GM23338 (cell line): Measurements from ENCODE around the gene ATAD3B. TPM values are rescaled to one million over a fixed set of nuclear protein-coding genes. Genes with fewer than 3 reads are reported as not detected.

ENCODE experiments used
- ATAC-seq: fragments of 200-7000 bp; cut with Tn5 transposase; 3 replicates; pipeline ENCODE4 v1.9.1; 2020
- DNase-seq: peaks from one replicate; pipeline ENCODE4 v3.0.0-alpha.2; 2015; ENCODE audit warnings: low spot score
- H2AFZ ChIP-seq: fragments of 200-600 bp; sonication (generic); 2 replicates; pipeline ENCODE4 v1.8.0; 2016; ENCODE audit warnings: antibody characterized with exemption, mild to moderate bottlenecking, moderate library complexity
- H3F3A ChIP-seq: fragments of 200-600 bp; sonication (generic); replicated peaks from 2 replicates; pipeline ENCODE4 v1.8.0; 2017; ENCODE audit warnings: antibody characterized with exemption, mixed run types, low read depth
- H3K27ac ChIP-seq: fragments of 200-600 bp; sonication (generic); 2 replicates; pipeline ENCODE4 v1.6.1; 2016; ENCODE audit warnings: low read depth
- H3K27me3 ChIP-seq: fragments of 200-600 bp; sonication (generic); 2 replicates; pipeline ENCODE4 v1.8.0; 2016; ENCODE audit warnings: mild to moderate bottlenecking, mixed run types, moderate library complexity; ENCODE audit not compliant: insufficient read depth
- H3K36me3 ChIP-seq: fragments of 200-600 bp; sonication (generic); 2 replicates; pipeline ENCODE4 v1.8.0; 2016; ENCODE audit warnings: mild to moderate bottlenecking; ENCODE audit not compliant: insufficient read depth
- H3K4me1 ChIP-seq: fragments of 200-600 bp; sonication (generic); 2 replicates; pipeline ENCODE4 v1.8.0; 2016; ENCODE audit warnings: mild to moderate bottlenecking, moderate library complexity; ENCODE audit not compliant: insufficient read depth
- H3K4me2 ChIP-seq: fragments of 200-600 bp; sonication (generic); 2 replicates; pipeline ENCODE4 v1.7.1; 2017; ENCODE audit warnings: mixed run types
- H3K4me3 ChIP-seq: fragments of 200-600 bp; sonication (generic); 2 replicates; pipeline ENCODE4 v1.6.1; 2016; ENCODE audit warnings: mixed run types
- H3K79me2 ChIP-seq: fragments of 200-600 bp; sonication (generic); replicated peaks from 2 replicates; pipeline ENCODE4 v1.8.0; 2017; ENCODE audit warnings: mild to moderate bottlenecking; ENCODE audit not compliant: insufficient read depth
- H3K9me2 ChIP-seq: fragments of 200-600 bp; sonication (generic); 2 replicates; pipeline ENCODE4 v1.8.0; 2017; ENCODE audit not compliant: insufficient read depth
- H4K20me1 ChIP-seq: fragments of 200-600 bp; sonication (generic); replicated peaks from 2 replicates; pipeline ENCODE4 v1.8.0; 2017; ENCODE audit warnings: mild to moderate bottlenecking; ENCODE audit not compliant: insufficient read depth
- H3K27ac Mint-ChIP-seq: 2 replicates; pipeline ENCODE4 v1.8.0; 2020; ENCODE audit warnings: inconsistent platforms, mild to moderate bottlenecking, moderate library complexity, mixed read lengths
- H3K27me3 Mint-ChIP-seq: 3 replicates; pipeline ENCODE4 v1.8.0; 2022; ENCODE audit warnings: low read depth, mild to moderate bottlenecking, moderate library complexity, mixed read lengths, inconsistent platforms; ENCODE audit not compliant: insufficient read depth, poor library complexity
- H3K36me3 Mint-ChIP-seq: 3 replicates; pipeline ENCODE4 v1.8.0; 2021; ENCODE audit warnings: low read depth, mild to moderate bottlenecking, inconsistent platforms, moderate library complexity, mixed read lengths
- H3K4me1 Mint-ChIP-seq: 3 replicates; pipeline ENCODE4 v1.8.0; 2020; ENCODE audit warnings: mild to moderate bottlenecking, inconsistent platforms, mixed read lengths
- H3K4me3 Mint-ChIP-seq: 3 replicates; pipeline ENCODE4 v1.8.0; 2021; ENCODE audit warnings: moderate library complexity, mild to moderate bottlenecking, inconsistent platforms, mixed read lengths
- H3K9me3 Mint-ChIP-seq: 3 replicates; pipeline ENCODE4 v1.8.0; 2020; ENCODE audit warnings: moderate library complexity, mild to moderate bottlenecking, inconsistent platforms, mixed read lengths
- CREB1 ChIP-seq: fragments of 250-450 bp; sonication (Bioruptor Pico); IDR thresholded peaks from 2 replicates; pipeline ENCODE4 v1.5.0; 2020; ENCODE audit warnings: low read depth, mild to moderate bottlenecking, moderate library complexity
- EZH2 ChIP-seq: fragments of 200-600 bp; sonication (generic); IDR thresholded peaks from one replicate; pipeline ENCODE4 v1.8.0; 2017; ENCODE audit warnings: antibody characterized with exemption, mild to moderate bottlenecking, low read depth; ENCODE audit not compliant: unreplicated experiment
- EZH2phosphoT487 ChIP-seq: fragments of 200-600 bp; sonication (generic); IDR thresholded peaks from one replicate; pipeline ENCODE4 v1.8.1; 2018; ENCODE audit warnings: antibody characterized with exemption; ENCODE audit not compliant: unreplicated experiment
- JUNB ChIP-seq: IDR thresholded peaks from one replicate; pipeline ENCODE4 v1.6.1; 2016; ENCODE audit warnings: antibody characterized with exemption; ENCODE audit not compliant: unreplicated experiment
- NANOG ChIP-seq: IDR thresholded peaks from 2 replicates; pipeline ENCODE4 v1.6.1; 2016; ENCODE audit warnings: antibody characterized with exemption, borderline replicate concordance
- POLR2AphosphoS5 ChIP-seq: IDR thresholded peaks from 2 replicates; pipeline ENCODE4 v1.6.1; 2016; ENCODE audit warnings: antibody characterized with exemption, low read depth
- STAT1 ChIP-seq: IDR thresholded peaks from one replicate; pipeline ENCODE4 v1.6.1; 2016; ENCODE audit warnings: antibody characterized with exemption; ENCODE audit not compliant: unreplicated experiment
- ZNF331 ChIP-seq: fragments of 250-450 bp; sonication (Bioruptor Pico); IDR thresholded peaks from 2 replicates; pipeline ENCODE4 v1.5.0; 2020; ENCODE audit warnings: low read depth, mild to moderate bottlenecking, moderate library complexity
- polyA plus RNA-seq: library from polyadenylated mRNA; unstranded; fragments of >200 nt; fragmentation: Nextera tagmentation; extraction: Ambion mirVana; gene quantifications from 2 replicates; pipeline ENCODE4 v1.2.1, GENCODE V29; 2016
- total RNA-seq: library from RNA; depleted of rRNA; stranded (reverse); fragments of >200 nt; shearing (Covaris generic); gene quantifications from 2 replicates; pipeline ENCODE4 v1.2.3, GENCODE V29; 2014
- TF ChIP-seq, protein P1 (sequence below), 2 experiments: fragments of 200-600 bp in 1 of 2; sonication (generic) in 1 of 2; conservative IDR thresholded peaks; 2 replicates each; pipeline versions ENCODE4 v1.5.1 to v1.6.1; 2016 to 2017; ENCODE audit warnings: antibody characterized with exemption in 2 of 2, low read depth in 2 of 2, mild to moderate bottlenecking in 2 of 2, moderate library complexity in 1 of 2
- TF ChIP-seq, protein P2 (sequence below): IDR thresholded peaks from one replicate; pipeline ENCODE4 v1.6.1; 2018; ENCODE audit warnings: antibody characterized with exemption; ENCODE audit not compliant: unreplicated experiment
- TF ChIP-seq, protein P3 (sequence below): IDR thresholded peaks from 2 replicates; pipeline ENCODE4 v1.6.1; 2016; ENCODE audit warnings: antibody characterized with exemption

Gene ATAD3B
- total and polyA plus RNA-seq, 2 experiments from 2014 or later, result 37.8 to 63.4 TPM

DNA sequence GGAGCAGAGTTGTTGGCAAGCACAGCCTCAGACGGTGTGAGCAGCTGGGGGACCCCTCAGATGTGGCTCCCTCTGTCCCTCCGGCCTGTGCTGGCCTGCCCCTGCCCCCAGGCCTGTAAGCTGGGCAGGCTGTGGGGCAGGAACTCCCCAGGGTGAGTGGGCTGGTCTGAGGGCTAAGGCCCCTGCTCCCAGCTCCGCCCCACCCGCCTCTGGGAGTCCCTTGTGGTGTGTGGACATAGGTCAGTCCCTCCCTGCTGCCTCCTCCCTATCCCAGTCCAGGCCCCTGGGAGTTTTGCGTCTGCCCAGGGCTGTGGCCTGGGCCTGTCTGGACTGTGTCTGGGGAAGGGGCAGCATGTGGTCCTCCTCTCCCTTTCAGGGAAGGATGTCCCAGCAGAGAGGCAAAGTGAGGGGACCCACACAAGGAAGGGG lies 39.7 kb upstream of the ATAD3B start (continued):
- TF ChIP-seq, protein P1, sequence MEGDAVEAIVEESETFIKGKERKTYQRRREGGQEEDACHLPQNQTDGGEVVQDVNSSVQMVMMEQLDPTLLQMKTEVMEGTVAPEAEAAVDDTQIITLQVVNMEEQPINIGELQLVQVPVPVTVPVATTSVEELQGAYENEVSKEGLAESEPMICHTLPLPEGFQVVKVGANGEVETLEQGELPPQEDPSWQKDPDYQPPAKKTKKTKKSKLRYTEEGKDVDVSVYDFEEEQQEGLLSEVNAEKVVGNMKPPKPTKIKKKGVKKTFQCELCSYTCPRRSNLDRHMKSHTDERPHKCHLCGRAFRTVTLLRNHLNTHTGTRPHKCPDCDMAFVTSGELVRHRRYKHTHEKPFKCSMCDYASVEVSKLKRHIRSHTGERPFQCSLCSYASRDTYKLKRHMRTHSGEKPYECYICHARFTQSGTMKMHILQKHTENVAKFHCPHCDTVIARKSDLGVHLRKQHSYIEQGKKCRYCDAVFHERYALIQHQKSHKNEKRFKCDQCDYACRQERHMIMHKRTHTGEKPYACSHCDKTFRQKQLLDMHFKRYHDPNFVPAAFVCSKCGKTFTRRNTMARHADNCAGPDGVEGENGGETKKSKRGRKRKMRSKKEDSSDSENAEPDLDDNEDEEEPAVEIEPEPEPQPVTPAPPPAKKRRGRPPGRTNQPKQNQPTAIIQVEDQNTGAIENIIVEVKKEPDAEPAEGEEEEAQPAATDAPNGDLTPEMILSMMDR (conservative IDR thresholded peaks at IDR 0.05; ENCODE audit: low read depth in 2 of 2), result no peak
- TF ChIP-seq, protein P2, sequence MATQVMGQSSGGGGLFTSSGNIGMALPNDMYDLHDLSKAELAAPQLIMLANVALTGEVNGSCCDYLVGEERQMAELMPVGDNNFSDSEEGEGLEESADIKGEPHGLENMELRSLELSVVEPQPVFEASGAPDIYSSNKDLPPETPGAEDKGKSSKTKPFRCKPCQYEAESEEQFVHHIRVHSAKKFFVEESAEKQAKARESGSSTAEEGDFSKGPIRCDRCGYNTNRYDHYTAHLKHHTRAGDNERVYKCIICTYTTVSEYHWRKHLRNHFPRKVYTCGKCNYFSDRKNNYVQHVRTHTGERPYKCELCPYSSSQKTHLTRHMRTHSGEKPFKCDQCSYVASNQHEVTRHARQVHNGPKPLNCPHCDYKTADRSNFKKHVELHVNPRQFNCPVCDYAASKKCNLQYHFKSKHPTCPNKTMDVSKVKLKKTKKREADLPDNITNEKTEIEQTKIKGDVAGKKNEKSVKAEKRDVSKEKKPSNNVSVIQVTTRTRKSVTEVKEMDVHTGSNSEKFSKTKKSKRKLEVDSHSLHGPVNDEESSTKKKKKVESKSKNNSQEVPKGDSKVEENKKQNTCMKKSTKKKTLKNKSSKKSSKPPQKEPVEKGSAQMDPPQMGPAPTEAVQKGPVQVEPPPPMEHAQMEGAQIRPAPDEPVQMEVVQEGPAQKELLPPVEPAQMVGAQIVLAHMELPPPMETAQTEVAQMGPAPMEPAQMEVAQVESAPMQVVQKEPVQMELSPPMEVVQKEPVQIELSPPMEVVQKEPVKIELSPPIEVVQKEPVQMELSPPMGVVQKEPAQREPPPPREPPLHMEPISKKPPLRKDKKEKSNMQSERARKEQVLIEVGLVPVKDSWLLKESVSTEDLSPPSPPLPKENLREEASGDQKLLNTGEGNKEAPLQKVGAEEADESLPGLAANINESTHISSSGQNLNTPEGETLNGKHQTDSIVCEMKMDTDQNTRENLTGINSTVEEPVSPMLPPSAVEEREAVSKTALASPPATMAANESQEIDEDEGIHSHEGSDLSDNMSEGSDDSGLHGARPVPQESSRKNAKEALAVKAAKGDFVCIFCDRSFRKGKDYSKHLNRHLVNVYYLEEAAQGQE, result no peak
- no peak for TF ChIP-seq JUNB

DNA sequence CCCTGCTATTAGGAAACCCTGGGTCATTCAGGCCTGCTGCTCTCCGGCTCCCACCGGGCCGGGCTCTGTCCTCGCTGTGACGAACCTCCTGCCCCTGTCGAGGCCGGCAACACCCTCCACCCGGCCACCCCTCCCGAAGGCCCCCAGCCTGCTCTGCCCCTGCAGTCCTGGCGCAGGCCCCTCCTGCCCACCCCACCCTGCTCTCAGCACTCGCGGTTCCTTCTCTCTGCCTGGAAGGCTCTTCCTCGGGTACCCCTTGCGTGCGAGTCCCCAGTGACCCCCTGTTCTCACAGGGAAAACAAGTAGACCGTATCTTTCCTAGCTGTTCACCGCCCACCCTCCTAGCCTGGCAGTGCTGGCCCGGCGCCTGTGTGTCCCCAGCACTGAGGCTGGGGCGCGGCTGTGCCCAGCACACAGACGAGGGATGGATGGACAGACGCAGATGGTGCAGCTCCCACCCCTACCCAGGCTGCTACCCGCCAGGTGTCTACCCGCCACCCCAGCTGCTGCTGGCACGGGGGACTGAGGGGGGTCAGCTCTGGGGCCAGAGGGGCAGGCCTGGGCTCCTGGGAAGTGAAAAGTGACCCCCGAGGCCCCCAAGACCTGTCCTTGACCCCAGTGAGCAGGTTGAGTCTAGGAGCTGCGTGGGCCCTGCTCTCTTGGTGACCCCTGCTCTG lies 39.2 kb upstream of the ATAD3B start:
- no peak overlapping the region; the same call in 1 of the 2 replicates for H3K27ac Mint-ChIP-seq
- no peak for TF ChIP-seq POLR2AphosphoS5
- TF ChIP-seq NANOG, result no peak
- TF ChIP-seq, protein P1 (conservative IDR thresholded peaks at IDR 0.05; ENCODE audit: low read depth in 2 of 2), result no peak
- TF ChIP-seq, protein P2, result no peak
- no peak for TF ChIP-seq ZNF331 (CRISPR knock-in tag)
- TF ChIP-seq JUNB, result no peak
- TF ChIP-seq EZH2, result no peak
- TF ChIP-seq STAT1, result no peak
- no peak for TF ChIP-seq CREB1 (CRISPR knock-in tag)
- TF ChIP-seq, protein P3, sequence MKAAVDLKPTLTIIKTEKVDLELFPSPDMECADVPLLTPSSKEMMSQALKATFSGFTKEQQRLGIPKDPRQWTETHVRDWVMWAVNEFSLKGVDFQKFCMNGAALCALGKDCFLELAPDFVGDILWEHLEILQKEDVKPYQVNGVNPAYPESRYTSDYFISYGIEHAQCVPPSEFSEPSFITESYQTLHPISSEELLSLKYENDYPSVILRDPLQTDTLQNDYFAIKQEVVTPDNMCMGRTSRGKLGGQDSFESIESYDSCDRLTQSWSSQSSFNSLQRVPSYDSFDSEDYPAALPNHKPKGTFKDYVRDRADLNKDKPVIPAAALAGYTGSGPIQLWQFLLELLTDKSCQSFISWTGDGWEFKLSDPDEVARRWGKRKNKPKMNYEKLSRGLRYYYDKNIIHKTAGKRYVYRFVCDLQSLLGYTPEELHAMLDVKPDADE, result no peak
- no peak for TF ChIP-seq EZH2phosphoT487

More for the DNA sequence above, 39.2 kb upstream of the ATAD3B start:
- Mint-ChIP-seq H3K4me3 (no peak overlapping the region; the same call in 2 of the 3 replicates), H3K36me3 (peaks cover 4% of the 10 kb centered on the region; the same call in 2 of the 3 replicates), H3K9me3 (peaks cover 10% of the 10 kb centered on the region), H3K4me1 (peaks cover 43% of the 10 kb centered on the region), H3K27me3 (peaks cover 27% of the 10 kb centered on the region)
- Histone ChIP-seq H3K4me1 (peaks cover 39% of the 10 kb centered on the region), H3K9me2 (no peaks in the 10 kb centered on the region), H3K27me3 (no peaks in the 10 kb centered on the region), H3K4me2 (no peak overlapping the region; the same call in 1 of the 2 replicates), H2AFZ (no peak overlapping the region), H3K4me3 (no peak overlapping the region), H4K20me1 (no peaks in the 10 kb centered on the region), H3F3A (peaks cover 28% of the 10 kb centered on the region), H3K36me3 (no peaks in the 10 kb centered on the region), H3K79me2 (no peaks in the 10 kb centered on the region), H3K27ac (no peak overlapping the region)
- DNase-seq (no peak), ATAC-seq (no peak)
